Peyer's patch (tissue), 4 donors: ENCODE results near the gene LIN9.

ENCODE experiments used
- POLR2A ChIP-seq, 2 donors: fragments of 450-650 bp; IDR thresholded peaks; one replicate each; pipeline ENCODE4 v1.5.1; 2017; ENCODE audit warnings: antibody characterized with exemption in 2 of 2, mild to moderate bottlenecking in 2 of 2, moderate library complexity in 2 of 2
- TF ChIP-seq, protein P1 (sequence below), 6 experiments: fragments of 450-650 bp in 4 of 6; fragments of 200-600 bp in 2 of 6; sonication (generic) in 1 of 6; IDR thresholded peaks; one replicate each; pipeline ENCODE4 v1.5.1; 2017 to 2019; ENCODE audit warnings: antibody characterized with exemption in 6 of 6, mild to moderate bottlenecking in 3 of 6, moderate library complexity in 1 of 6

DNA sequence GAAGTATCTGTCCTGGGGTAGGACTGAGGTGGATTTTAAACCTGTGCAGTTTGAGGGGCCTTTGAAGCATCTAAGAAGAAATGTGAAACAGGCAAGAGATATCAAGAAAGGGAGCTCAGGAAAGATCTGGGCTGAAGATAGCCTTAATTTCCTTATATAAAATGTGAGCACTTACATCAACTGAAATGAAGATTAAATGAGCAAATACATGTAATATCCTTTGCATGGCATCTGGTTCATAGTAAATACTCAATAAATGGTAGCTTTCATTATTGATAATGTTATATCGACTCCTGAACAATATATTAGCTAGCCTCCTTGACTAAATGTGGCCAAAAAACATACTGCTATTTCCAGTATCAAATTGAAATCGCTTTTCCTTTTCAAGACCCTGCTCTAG lies 2.5 kb downstream of the LIN9 start:
- TF ChIP-seq POLR2A (IDR thresholded peaks at IDR 0.05), result no peak
- TF ChIP-seq, protein P1, sequence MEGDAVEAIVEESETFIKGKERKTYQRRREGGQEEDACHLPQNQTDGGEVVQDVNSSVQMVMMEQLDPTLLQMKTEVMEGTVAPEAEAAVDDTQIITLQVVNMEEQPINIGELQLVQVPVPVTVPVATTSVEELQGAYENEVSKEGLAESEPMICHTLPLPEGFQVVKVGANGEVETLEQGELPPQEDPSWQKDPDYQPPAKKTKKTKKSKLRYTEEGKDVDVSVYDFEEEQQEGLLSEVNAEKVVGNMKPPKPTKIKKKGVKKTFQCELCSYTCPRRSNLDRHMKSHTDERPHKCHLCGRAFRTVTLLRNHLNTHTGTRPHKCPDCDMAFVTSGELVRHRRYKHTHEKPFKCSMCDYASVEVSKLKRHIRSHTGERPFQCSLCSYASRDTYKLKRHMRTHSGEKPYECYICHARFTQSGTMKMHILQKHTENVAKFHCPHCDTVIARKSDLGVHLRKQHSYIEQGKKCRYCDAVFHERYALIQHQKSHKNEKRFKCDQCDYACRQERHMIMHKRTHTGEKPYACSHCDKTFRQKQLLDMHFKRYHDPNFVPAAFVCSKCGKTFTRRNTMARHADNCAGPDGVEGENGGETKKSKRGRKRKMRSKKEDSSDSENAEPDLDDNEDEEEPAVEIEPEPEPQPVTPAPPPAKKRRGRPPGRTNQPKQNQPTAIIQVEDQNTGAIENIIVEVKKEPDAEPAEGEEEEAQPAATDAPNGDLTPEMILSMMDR (IDR thresholded peaks at IDR 0.05), result no peak
